T47D (cell line): ENCODE data around the gene TTC5.
"Not testable (repeated sequence)": the region's sequence is repeated elsewhere in the genome, so short reads cannot be mapped to it uniquely, and the experiment has no call there.

Experiments used
- DNase-seq, 2 experiments: peaks; one replicate each; pipeline versions ENCODE4 v3.0.0 to v3.0.0-alpha.2; 2011 to 2012; ENCODE audit warnings: low read depth in 1 of 2, low spot score in 1 of 2
- JUND ChIP-seq: IDR thresholded peaks from 2 replicates; pipeline ENCODE4 v1.6.1; 2012; ENCODE audit warnings: low read depth
- in situ Hi-C: cut with HindIII; loops from 2 replicates; pipeline ENCODE4 v1.10.0; 2016; ENCODE audit warnings: low sequenced_read_pairs, low pct_unique_long_range_greater_than_20kb

Gene TTC5

GRCh38 chr14:20305265-20306078 is at the start of gene TTC5:
TSS of gene TTC5 (minus strand) at chr14:20305951. CDS start at chr14:20305937, 14 bp downstream.
- TF ChIP-seq JUND, result no peak
- in situ Hi-C loops, result no loop called here
- peak; percentile 42 to 88 for DNase-seq

DNA sequence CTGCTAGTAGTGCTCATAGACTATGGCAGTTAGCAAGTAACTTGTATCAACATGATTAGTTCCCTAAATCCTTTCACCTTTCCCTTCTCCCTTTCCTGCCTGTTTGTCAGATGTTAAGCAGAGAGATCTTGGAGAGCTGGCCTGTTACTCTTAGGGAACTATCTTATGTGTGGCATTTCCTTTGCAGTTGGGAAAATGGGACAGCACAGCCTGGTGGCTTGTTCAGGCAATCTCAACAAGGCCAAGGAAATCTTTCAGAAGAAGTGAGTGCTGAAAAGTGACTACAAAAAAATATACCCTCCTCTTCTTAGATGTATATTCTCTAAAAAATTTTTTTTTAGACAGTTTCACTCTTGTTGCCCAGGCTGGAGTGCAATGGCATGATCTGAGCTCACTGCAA is 45.1 kb upstream of the TTC5 start:
- DNase-seq, result peak in 1 of 2 experiments; percentile 33
- TF ChIP-seq JUND, result no peak
- in situ Hi-C loops, result no loop called here

DNA sequence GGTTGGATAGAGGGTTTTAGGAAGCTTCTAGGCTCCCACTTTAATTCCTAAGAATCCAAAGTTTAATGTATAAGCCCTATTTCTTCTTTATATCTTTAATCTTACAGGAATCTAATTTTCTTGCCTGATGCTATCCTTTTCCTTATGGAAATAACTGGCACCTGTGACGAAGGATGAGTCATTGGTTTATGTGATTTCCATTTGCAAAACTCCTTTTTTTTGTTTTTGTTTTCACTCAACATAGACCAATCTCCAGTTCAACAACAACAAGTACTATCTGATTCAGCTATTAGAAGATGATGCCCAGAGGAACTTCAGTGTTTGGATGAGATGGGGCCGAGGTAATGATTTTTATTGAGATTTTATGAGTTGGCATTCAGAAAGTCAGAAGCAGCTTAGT is 44.5 kb upstream of the TTC5 start:
- DNase-seq, result no peak
- TF ChIP-seq JUND, result no peak
- in situ Hi-C loops, result no loop called here

- in situ Hi-C loops, result no loop called here
- DNase-seq, result no peak
- no peak for TF ChIP-seq JUND
These were observed 42.0 kb upstream of the TTC5 start for GRCh38 chr14:20347747-20348146.

- in situ Hi-C loops, result no loop called here
- no peak for DNase-seq
- no peak for TF ChIP-seq JUND
These were observed 41.0 kb upstream of the TTC5 start for GRCh38 chr14:20346713-20347112.

- in situ Hi-C loops, result no loop called here
- no peak for DNase-seq
- no peak for TF ChIP-seq JUND
These were observed 39.6 kb upstream of the TTC5 start for GRCh38 chr14:20345366-20345765.

DNA sequence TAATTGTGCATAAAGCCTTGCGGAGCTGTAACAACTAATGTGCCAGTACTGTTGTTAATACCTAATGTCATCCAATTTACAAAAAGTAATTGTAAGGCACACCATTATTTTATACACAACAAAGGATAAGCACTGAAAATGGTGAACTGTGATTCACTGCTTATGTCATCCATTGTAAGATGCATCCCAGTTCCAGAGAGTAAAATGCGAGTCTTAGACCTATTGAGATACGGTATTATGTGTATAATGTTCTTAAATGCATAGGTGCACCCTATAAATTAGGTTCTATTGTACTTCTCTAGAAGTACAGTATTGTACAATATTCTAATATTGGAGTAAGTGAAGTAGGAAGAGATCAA is 38.1 kb upstream of the TTC5 start:
- in situ Hi-C loops, result no loop called here
- peak in 1 of 2 experiments; percentile 13 for DNase-seq

GRCh38 chr14:20343092-20343861 is 37.5 kb upstream of the TTC5 start, which contains the start of gene PARP2:
TSS of gene PARP2 (plus strand) at chr14:20343635. CDS start at chr14:20343642, 7 bp downstream.
- peak; percentile 74 to 99 for DNase-seq
- no peak for TF ChIP-seq JUND
- in situ Hi-C loops, result no loop called here

More for the DNA sequence above, 38.1 kb upstream of the TTC5 start:
- no peak for TF ChIP-seq JUND

DNA sequence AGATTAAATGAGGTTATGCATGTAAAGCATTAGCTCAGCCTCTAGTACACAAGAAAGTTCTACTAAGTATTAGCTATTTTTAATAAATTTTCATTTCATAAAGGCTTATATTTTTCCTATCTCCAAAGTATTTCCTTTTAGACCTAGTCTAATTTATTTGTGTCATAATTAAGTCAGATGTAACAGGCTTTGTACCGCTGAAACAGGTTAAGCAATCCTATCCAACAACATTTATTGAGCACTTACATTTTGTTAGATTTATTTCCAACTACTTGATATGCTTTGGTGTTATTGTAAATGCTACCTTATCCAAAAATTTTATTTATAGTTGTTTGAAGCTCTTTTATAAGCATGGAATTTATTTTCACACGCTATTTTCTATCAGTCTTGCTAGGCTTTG is 35.9 kb upstream of the TTC5 start:
- in situ Hi-C loops, result no loop called here
- no peak for DNase-seq
- no peak for TF ChIP-seq JUND

DNA sequence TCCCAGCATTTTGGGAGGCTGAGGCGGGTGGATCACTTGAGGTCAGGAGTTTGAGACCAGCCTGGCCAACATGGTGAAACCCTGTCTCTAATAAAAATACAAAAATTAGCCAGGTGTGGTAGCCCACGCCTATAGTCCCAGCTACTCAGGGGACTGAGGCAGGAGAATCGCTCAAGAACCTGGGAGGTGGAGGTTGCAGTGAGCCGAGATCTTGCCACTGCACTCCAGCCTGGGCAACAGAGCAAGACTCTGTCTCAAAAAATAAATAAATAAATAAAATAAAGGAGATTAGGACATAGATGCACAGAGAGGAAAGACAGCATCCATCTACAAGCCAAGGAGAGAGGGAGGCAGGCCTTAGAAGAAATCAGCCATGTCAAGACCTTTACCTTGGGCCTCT is 35.3 kb upstream of the TTC5 start:
- DNase-seq, in situ Hi-C loops: not testable (repeated sequence)

DNA sequence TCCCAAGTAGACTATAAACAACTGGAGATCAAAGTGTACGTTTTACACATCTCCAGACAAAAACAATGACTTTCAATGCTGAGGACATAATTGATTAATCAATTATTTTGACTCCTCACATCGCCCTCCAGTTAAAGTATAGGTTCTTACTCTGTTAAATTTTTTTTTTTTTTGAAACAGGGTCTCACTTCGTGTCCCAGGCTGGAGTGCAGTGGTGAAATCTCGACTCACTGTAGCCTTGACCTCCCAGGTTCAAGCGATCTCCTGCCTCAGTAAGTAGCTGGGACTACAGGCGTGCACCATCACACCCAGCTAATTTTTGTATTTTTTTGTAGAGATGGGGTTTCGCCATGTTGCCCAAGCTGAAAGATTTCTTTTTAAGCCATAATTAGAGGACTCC is 28.3 kb upstream of the TTC5 start:
- no peak for TF ChIP-seq JUND
- in situ Hi-C loops, result no loop called here
- no peak for DNase-seq

- TF ChIP-seq JUND, result no peak
- DNase-seq, result no peak
- in situ Hi-C loops, result no loop called here
These were observed 27.7 kb upstream of the TTC5 start for GRCh38 chr14:20333494-20333841.

DNA sequence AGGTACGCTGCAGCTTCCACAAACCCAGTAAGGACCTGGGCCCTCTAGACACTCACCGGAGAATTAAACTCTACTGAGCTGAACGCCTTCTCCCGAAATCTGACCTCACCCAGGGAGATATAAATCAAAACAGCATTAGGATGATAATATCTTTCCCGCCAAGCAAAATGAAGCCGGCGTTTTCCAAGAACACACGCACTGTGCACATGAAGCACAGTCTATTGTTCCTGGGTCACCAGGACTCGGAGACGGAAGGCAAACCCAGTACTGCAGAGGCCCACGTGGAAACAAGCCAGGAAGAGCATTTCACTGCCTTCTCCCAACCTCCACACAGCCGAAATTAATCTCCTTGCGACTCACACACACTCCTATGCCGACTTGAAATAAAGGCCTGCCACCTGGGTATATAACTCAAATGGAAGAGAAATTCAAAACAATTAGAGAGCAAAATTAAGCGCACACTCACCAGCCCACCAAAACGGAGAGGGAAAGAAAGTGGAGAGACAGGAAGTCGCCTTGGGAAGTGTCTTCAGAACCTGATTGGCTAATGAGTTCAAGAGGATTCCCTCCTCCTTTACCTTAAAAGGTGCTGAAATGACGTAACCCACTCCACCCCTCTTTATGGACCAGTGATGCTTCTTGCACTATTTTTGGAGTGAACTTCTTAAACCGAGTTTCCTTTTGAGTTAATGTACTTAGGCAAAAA is 27.2 kb upstream of the TTC5 start, which contains the start of gene CCNB1IP1:
TSS of gene CCNB1IP1 (minus strand) at position 492 of the 706 bp plus-strand sequence. CDS start 16,756 bp downstream, outside the sequence.
- TF ChIP-seq JUND, result no peak
- in situ Hi-C loops, result no loop called here
- DNase-seq, result peak; percentile 76 to 89
